Spleen (tissue), 7 donors: ENCODE measurements around the gene IFITM10.

Source experiments
- CTCF ChIP-seq, 11 experiments: fragments of 200-600 bp in 7 of 11; fragments of 450-650 bp in 4 of 11; sonication (generic) in 4 of 11; IDR thresholded peaks in 8 of 11; conservative IDR thresholded peaks in 3 of 11; 1 replicate in 7 of 11; 2 replicates in 4 of 11; pipeline versions ENCODE4 v1.4.0 to v1.8.0; 2016 to 2021; ENCODE audit warnings: antibody characterized with exemption in 11 of 11, inconsistent platforms in 4 of 11, mild to moderate bottlenecking in 1 of 11
- POLR2A ChIP-seq, 3 donors: fragments of 450-650 bp; IDR thresholded peaks; one replicate each; pipeline ENCODE4 v1.5.1; 2017; ENCODE audit warnings: antibody characterized with exemption in 3 of 3, mild to moderate bottlenecking in 1 of 3
- POLR2AphosphoS5 ChIP-seq, 3 donors: sonication (generic); formaldehyde crosslinking; IDR thresholded peaks; one replicate each; pipeline ENCODE4 v1.5.1; 2017; ENCODE audit warnings: antibody characterized with exemption in 3 of 3
- donor health status: DM: no; HTN: no; CAD: no; lungs with moderate emphysema.
- donor health status: DM: no; HTN: no; CAD: no.
- donor health status: DM: no; HTN: no; CAD: no.

- no peak for TF ChIP-seq CTCF (IDR thresholded peaks at IDR 0.05 in 8 of 11, conservative IDR thresholded peaks at IDR 0.05 in 3 of 11)
- TF ChIP-seq POLR2AphosphoS5 (IDR thresholded peaks at IDR 0.05): no peak
- TF ChIP-seq POLR2A (IDR thresholded peaks at IDR 0.05): no peak
Observed at GRCh38 chr11:1732418-1733008, 17.9 kb downstream of the IFITM10 start.
